Neural cell (in vitro differentiated cells): ENCODE results near the gene DMRTC1B. TPM values are rescaled to one million over a fixed set of nuclear protein-coding genes. Genes with fewer than 3 reads are reported as not detected.
"Not testable (repeated sequence)": the region's sequence is repeated elsewhere in the genome, so short reads cannot be mapped to it uniquely, and the experiment has no call there.

Experiments
- H2AFZ ChIP-seq: fragments of 200-600, 300-800 bp; sonication (generic), shearing (Covaris generic); 2 replicates; pipeline ENCODE4 v1.6.0; 2014; ENCODE audit warnings: low read depth, mild to moderate bottlenecking, antibody characterized with exemption, low read length, moderate library complexity
- H3F3A ChIP-seq: fragments of 200-600 bp; shearing (Covaris generic); 2 replicates; pipeline ENCODE4 v1.6.1; 2016; ENCODE audit warnings: mild to moderate bottlenecking, moderate library complexity, mixed read lengths, antibody characterized with exemption, low read length; ENCODE audit not compliant: insufficient read depth, poor library complexity, severe bottlenecking
- H3K27ac ChIP-seq: fragments of 200-600, 300-800 bp; sonication (generic), shearing (Covaris generic); 2 replicates; pipeline ENCODE4 v1.5.1; 2014; ENCODE audit warnings: mild to moderate bottlenecking, low read length, moderate library complexity
- H3K27me3 ChIP-seq: fragments of 300-800, 200-600 bp; sonication (generic), shearing (Covaris generic); 2 replicates; pipeline ENCODE4 v1.6.0; 2014; ENCODE audit warnings: mild to moderate bottlenecking, low read depth, low read length, moderate library complexity; ENCODE audit not compliant: insufficient read depth
- H3K36me3 ChIP-seq: fragments of 300-800, 200-600 bp; sonication (generic), shearing (Covaris generic); 2 replicates; pipeline ENCODE4 v1.5.1; 2014; ENCODE audit warnings: mild to moderate bottlenecking, antibody characterized with exemption, low read length, moderate library complexity; ENCODE audit not compliant: insufficient read depth
- H3K4me2 ChIP-seq: fragments of 300-800, 200-600 bp; sonication (generic), shearing (Covaris generic); 2 replicates; pipeline ENCODE4 v1.6.0; 2014; ENCODE audit warnings: mild to moderate bottlenecking, low read length
- H3K4me3 ChIP-seq: fragments of 300-800, 200-600 bp; sonication (generic), shearing (Covaris generic); 2 replicates; pipeline ENCODE4 v1.5.1; 2014; ENCODE audit warnings: mild to moderate bottlenecking, low read length, moderate library complexity
- H3K79me2 ChIP-seq: fragments of 200-600 bp; shearing (Covaris generic); replicated peaks from 2 replicates; pipeline ENCODE4 v1.6.0; 2014; ENCODE audit warnings: mild to moderate bottlenecking, low read length, moderate library complexity; ENCODE audit not compliant: insufficient read depth
- H3K9ac ChIP-seq: fragments of 300-800, 200-600 bp; sonication (generic), shearing (Covaris generic); 2 replicates; pipeline ENCODE4 v1.6.1; 2016; ENCODE audit warnings: mild to moderate bottlenecking, low read length, mixed read lengths
- H3K9me2 ChIP-seq: fragments of 200-600 bp; shearing (Covaris generic); 2 replicates; pipeline ENCODE4 v1.6.1; 2016; ENCODE audit warnings: mild to moderate bottlenecking, low read length, mixed read lengths; ENCODE audit not compliant: insufficient read depth
- H3K9me3 ChIP-seq: fragments of 200-600, 300-800 bp; sonication (generic), shearing (Covaris generic); 2 replicates; pipeline ENCODE4 v1.6.1; 2016; ENCODE audit warnings: mild to moderate bottlenecking, mixed run types, low read length, moderate library complexity, mixed read lengths
- H4K20me1 ChIP-seq: fragments of 200-600 bp; shearing (Covaris generic); 2 replicates; pipeline ENCODE4 v1.6.1; 2016; ENCODE audit warnings: mild to moderate bottlenecking, mixed run types; ENCODE audit not compliant: insufficient read depth
- EP300 ChIP-seq: fragments of 450-650 bp; conservative IDR thresholded peaks from 2 replicates; pipeline ENCODE4 v1.6.1; 2014; ENCODE audit warnings: antibody characterized with exemption, mild to moderate bottlenecking, moderate library complexity; ENCODE audit not compliant: poor library complexity, severe bottlenecking
- EZH2 ChIP-seq: fragments of 200-600, 300-800 bp; shearing (Covaris generic), sonication (generic); IDR thresholded peaks from 2 replicates; pipeline ENCODE4 v1.6.1; 2014; ENCODE audit warnings: antibody characterized with exemption, low read length, borderline replicate concordance, mild to moderate bottlenecking; ENCODE audit not compliant: insufficient read depth, poor library complexity, severe bottlenecking
- MXI1 ChIP-seq: fragments of 450-650 bp; conservative IDR thresholded peaks from 2 replicates; pipeline ENCODE4 v1.6.1; 2014; ENCODE audit warnings: antibody characterized with exemption, mild to moderate bottlenecking; ENCODE audit not compliant: poor library complexity, severe bottlenecking
- POLR2AphosphoS5 ChIP-seq: IDR thresholded peaks from 2 replicates; pipeline ENCODE4 v1.6.1; 2012
- RAD21 ChIP-seq: fragments of 450-650 bp; conservative IDR thresholded peaks from 2 replicates; pipeline ENCODE4 v1.6.1; 2014; ENCODE audit warnings: antibody characterized with exemption, mild to moderate bottlenecking, moderate library complexity
- SMC3 ChIP-seq: fragments of 450-650 bp; conservative IDR thresholded peaks from 2 replicates; pipeline ENCODE4 v1.6.1; 2014; ENCODE audit warnings: antibody characterized with exemption, mild to moderate bottlenecking, moderate library complexity; ENCODE audit not compliant: poor library complexity
- TAF1 ChIP-seq: IDR thresholded peaks from 2 replicates; pipeline ENCODE4 v1.6.1; 2012; ENCODE audit warnings: low read depth
- polyA minus RNA-seq: library from RNA; depleted of rRNA, polyadenylated mRNA; stranded (reverse); fragments of >200 nt; gene quantifications from 2 replicates; pipeline ENCODE4 v1.2.3, GENCODE V29; 2014
- polyA plus RNA-seq: library from polyadenylated mRNA; depleted of rRNA; stranded (reverse); fragments of >200 nt; gene quantifications from 2 replicates; pipeline ENCODE4 v1.2.3, GENCODE V29; 2014
- TF ChIP-seq, protein P1 (sequence below): fragments of 450-650 bp; IDR thresholded peaks from 2 replicates; pipeline ENCODE4 v1.5.1; 2014; ENCODE audit warnings: antibody characterized with exemption, mild to moderate bottlenecking, moderate library complexity; ENCODE audit not compliant: poor library complexity, severe bottlenecking
- TF ChIP-seq, protein P2 (sequence below): IDR thresholded peaks from 2 replicates; pipeline ENCODE4 v1.6.1; 2012; ENCODE audit warnings: borderline replicate concordance

DMRTC1B gene
- polyA plus RNA-seq (1.7 and 2.7 TPM in 2 replicates), polyA minus RNA-seq (not detected in 2 replicates)

DNA sequence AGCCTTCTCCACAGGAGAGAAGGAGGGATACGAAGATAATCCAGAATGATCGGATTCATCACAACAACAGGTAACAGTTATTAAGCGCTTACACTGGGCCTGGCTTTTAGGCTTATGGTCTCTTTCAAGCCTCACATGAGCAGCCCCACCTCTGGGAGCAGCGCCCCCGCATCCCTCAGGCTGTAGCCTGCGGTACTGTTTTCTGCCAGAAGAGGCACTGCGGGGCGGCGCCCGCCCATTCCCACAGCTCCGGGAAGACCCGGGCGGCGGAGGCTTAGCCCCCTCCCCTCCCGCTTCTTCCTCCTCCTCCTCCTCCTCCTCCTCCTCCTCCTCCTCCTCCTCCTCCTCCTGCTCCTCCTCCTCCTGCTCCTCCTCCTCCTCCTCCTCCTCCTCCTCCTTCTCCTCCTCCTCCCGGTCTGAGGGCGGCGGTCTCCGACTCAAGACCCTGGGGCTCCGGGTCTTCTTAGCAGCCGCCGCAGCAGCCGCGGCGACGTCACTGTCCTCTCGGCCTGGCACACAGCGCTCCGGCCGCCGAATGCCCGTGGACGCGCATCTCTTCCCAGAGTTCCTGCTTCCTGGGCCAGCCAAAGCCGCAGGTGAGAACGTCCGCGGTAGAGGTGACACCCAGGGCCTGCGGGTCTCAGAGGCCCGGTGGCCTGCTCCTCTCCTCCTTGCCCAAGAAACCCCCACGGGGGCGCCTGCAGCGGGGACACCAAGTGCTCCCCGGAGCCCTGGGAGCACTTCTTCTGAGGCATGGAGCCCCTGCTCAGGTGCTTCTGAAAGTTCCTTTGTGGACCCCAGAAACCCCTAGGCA is at the start of gene DMRTC1B:
TSS of gene DMRTC1B (plus strand) at position 238 of the 814 bp plus-strand sequence. CDS start 68,246 bp downstream, outside the sequence.
- not testable (repeated sequence) for H3K4me2 ChIP-seq, H3K27me3 ChIP-seq, H3K27ac ChIP-seq, H3K9me2 ChIP-seq, H3K9me3 ChIP-seq, H4K20me1 ChIP-seq, H3F3A ChIP-seq, H3K36me3 ChIP-seq, H2AFZ ChIP-seq, H3K9ac ChIP-seq, H3K4me3 ChIP-seq, H3K79me2 ChIP-seq

DNA sequence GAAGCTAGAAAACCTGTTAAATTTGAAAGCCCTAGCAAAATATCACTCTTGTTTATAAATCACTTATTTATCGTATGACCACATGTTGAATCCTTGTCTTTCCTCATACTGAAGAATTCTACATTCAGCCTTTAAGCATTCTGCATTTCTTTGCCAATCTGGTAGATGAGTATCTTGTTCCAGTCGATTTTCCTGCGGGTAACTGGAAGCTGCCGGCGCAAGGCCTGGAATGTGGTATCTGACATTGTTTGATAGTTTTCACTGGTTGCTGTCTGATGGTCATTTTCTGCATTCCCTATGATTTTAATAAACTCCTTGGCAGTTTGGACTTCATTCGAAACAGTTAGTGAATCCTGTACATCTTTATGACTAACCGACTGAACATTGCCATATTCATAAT is 48.8 kb upstream of the DMRTC1B start:
- Histone ChIP-seq H3K4me2 (no peak overlapping the region), H3K79me2 (no peaks in the 10 kb centered on the region), H3K9ac (no peak overlapping the region), H4K20me1 (no peaks in the 10 kb centered on the region), H3K9me3 (no peaks in the 10 kb centered on the region), H2AFZ (no peak overlapping the region), H3F3A (no peaks in the 10 kb centered on the region), H3K36me3 (no peaks in the 10 kb centered on the region), H3K9me2 (no peaks in the 10 kb centered on the region), H3K27me3 (no peaks in the 10 kb centered on the region), H3K27ac (no peak overlapping the region), H3K4me3 (no peak overlapping the region)
- TF ChIP-seq MXI1, result no peak
- TF ChIP-seq TAF1, result no peak
- TF ChIP-seq EZH2, result no peak
- no peak for TF ChIP-seq RAD21
- no peak for TF ChIP-seq SMC3
- TF ChIP-seq EP300, result no peak
- TF ChIP-seq, protein P1, sequence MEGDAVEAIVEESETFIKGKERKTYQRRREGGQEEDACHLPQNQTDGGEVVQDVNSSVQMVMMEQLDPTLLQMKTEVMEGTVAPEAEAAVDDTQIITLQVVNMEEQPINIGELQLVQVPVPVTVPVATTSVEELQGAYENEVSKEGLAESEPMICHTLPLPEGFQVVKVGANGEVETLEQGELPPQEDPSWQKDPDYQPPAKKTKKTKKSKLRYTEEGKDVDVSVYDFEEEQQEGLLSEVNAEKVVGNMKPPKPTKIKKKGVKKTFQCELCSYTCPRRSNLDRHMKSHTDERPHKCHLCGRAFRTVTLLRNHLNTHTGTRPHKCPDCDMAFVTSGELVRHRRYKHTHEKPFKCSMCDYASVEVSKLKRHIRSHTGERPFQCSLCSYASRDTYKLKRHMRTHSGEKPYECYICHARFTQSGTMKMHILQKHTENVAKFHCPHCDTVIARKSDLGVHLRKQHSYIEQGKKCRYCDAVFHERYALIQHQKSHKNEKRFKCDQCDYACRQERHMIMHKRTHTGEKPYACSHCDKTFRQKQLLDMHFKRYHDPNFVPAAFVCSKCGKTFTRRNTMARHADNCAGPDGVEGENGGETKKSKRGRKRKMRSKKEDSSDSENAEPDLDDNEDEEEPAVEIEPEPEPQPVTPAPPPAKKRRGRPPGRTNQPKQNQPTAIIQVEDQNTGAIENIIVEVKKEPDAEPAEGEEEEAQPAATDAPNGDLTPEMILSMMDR, result no peak
- TF ChIP-seq POLR2AphosphoS5, result no peak
- TF ChIP-seq, protein P2, sequence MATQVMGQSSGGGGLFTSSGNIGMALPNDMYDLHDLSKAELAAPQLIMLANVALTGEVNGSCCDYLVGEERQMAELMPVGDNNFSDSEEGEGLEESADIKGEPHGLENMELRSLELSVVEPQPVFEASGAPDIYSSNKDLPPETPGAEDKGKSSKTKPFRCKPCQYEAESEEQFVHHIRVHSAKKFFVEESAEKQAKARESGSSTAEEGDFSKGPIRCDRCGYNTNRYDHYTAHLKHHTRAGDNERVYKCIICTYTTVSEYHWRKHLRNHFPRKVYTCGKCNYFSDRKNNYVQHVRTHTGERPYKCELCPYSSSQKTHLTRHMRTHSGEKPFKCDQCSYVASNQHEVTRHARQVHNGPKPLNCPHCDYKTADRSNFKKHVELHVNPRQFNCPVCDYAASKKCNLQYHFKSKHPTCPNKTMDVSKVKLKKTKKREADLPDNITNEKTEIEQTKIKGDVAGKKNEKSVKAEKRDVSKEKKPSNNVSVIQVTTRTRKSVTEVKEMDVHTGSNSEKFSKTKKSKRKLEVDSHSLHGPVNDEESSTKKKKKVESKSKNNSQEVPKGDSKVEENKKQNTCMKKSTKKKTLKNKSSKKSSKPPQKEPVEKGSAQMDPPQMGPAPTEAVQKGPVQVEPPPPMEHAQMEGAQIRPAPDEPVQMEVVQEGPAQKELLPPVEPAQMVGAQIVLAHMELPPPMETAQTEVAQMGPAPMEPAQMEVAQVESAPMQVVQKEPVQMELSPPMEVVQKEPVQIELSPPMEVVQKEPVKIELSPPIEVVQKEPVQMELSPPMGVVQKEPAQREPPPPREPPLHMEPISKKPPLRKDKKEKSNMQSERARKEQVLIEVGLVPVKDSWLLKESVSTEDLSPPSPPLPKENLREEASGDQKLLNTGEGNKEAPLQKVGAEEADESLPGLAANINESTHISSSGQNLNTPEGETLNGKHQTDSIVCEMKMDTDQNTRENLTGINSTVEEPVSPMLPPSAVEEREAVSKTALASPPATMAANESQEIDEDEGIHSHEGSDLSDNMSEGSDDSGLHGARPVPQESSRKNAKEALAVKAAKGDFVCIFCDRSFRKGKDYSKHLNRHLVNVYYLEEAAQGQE, result no peak

DNA sequence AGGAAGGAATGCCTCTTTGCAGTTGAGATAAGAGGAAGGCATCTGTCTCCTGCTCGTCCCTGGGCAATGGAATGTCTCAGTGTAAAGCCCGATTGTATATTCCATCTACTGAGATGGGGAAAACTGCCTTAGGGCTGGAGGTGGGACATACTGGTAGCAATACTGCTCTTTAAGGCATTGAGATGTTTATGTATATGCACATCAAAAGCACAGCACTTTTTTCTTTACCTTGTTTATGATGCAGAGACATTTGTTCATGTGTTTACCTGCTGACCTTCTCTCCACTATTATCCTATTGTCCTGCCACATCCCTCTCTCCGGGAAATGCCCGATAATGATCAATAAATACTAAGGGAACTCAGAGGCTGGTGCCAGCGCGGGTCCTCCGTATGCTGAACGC is 43.1 kb upstream of the DMRTC1B start:
- H3F3A ChIP-seq, H3K9me2 ChIP-seq, H3K27me3 ChIP-seq, H4K20me1 ChIP-seq, H3K9ac ChIP-seq, H2AFZ ChIP-seq, H3K9me3 ChIP-seq, H3K4me3 ChIP-seq, H3K36me3 ChIP-seq, H3K79me2 ChIP-seq, H3K4me2 ChIP-seq, H3K27ac ChIP-seq: not testable (repeated sequence)
